Testis (tissue), 2 donors: Measurements from ENCODE around the gene PVALEF.

Experiments
- CTCF ChIP-seq, 3 experiments: fragments of 450-650 bp in 2 of 3; fragments of 200-600 bp in 1 of 3; sonication (generic) in 1 of 3; IDR thresholded peaks; one replicate each; pipeline ENCODE4 v1.5.1; 2016 to 2019; ENCODE audit warnings: antibody characterized with exemption in 3 of 3, mild to moderate bottlenecking in 2 of 3, moderate library complexity in 1 of 3
- POLR2A ChIP-seq: fragments of 450-650 bp; IDR thresholded peaks from one replicate; pipeline ENCODE4 v1.6.1; 2017; ENCODE audit warnings: antibody characterized with exemption, mild to moderate bottlenecking, moderate library complexity

GRCh38 chr17:81142301-81143199 lies 22.8 kb upstream of the PVALEF start:
- TF ChIP-seq CTCF (IDR thresholded peaks at IDR 0.05) (peak; percentile 59 to 67 (median 61)), POLR2A (no peak)
